NCI-H524 (cell line): ENCODE data around the gene RCN2.
A peak's percentile ranks its signal among the peaks of the same experiment; 100 is the strongest.

Source experiments
- DNase-seq, 2 experiments: peaks; one replicate each; lab custom pipeline; 2025; lab: John Stamatoyannopoulos, UW

The RCN2 gene

DNA sequence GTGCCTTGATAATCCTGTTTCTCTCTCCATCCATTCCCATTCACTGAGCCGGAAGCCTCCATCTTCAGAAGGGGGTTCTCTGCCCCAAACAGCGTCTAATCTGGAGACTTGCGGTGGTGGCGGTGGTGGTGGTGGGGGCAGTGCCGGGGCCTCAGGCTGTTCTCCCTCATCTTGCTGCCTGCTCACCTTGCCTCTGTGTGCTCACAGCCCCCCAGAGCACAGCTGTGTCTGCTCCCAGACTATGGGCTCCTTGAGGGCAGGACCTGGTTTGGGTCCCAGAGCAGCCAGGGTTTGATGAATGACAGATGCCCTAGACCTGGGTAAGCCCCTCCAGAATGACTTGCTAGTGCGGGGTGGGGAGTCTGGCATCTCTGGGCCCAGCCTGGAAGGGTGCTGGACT lies 62.9 kb downstream of the RCN2 start:
- no peak for DNase-seq

DNA sequence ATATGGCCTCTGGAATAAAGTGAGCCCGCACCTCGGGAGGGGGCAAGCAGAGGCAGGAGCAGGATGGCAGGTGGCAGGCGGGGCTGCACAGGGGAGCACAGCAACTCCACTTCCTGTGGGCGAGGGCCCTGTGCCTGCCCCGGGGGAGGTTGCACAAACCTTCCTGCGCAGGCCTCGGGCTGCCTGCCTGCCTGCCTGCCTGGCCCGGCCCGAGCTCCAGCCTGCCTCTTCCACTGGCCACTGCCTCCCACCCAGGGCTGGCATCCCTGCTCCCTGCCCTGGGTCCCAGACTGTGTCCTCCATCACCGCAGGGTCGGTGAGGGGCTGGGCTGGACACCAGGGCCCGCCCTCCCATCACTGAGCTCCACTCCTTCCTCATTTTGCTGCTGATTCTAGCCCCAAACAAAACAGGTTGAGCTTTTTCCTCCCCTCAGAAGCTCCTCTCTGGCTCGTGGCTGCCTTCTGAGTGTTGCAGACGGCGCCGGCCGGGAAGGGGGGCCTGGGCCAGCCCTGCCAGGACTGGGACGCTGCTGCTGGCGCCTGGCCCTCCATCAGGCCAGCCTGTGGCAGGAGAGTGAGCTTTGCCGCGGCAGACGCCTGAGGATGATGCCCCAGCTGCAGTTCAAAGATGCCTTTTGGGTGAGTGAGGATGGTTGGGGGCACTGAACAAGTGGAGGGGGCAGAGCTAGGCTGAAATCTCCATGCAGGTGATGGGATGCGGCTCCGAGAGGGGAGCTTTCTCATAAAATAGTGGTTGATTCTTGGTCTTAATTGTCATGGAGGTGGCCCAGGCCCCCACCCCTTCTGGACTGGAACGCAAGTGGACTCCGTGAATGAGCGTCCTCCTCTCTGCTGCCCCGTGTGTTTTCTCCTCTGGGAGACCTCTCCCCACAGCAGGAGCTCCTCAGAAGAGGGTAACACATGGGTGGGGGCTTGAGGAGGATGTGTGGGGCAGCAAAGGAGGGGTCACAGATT lies 63.7 kb downstream of the RCN2 start, which contains the start of gene PSTPIP1:
Gene PSTPIP1 (plus strand): TSS at position 156 of the 975 bp plus-strand sequence. CDS start 448 bp downstream, at position 604.
- DNase-seq: peak in 1 of 2 experiments; percentile 32

DNA sequence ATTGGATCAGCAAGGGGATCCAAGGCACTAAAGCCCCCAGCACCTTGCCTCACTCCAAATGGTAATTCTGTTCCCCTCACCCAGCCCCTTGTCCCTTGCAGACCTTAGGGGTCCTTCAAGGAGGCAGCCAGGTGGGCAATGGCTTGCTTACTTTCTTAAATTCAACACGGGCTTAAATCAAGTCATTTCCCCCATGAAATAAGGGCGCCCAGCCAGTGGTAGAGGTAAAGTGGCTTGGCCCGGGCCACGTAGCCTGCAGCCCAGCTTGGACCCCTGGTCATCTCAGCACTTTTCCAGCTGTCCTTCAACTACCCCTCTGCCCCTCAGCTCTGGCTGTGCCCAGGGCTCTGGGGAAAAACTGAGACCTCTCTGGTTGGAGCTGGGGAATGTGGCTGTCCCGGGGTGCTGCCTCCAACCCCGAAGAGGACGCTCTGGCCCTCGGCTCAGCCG lies 64.6 kb downstream of the RCN2 start:
- DNase-seq: no peak

DNA sequence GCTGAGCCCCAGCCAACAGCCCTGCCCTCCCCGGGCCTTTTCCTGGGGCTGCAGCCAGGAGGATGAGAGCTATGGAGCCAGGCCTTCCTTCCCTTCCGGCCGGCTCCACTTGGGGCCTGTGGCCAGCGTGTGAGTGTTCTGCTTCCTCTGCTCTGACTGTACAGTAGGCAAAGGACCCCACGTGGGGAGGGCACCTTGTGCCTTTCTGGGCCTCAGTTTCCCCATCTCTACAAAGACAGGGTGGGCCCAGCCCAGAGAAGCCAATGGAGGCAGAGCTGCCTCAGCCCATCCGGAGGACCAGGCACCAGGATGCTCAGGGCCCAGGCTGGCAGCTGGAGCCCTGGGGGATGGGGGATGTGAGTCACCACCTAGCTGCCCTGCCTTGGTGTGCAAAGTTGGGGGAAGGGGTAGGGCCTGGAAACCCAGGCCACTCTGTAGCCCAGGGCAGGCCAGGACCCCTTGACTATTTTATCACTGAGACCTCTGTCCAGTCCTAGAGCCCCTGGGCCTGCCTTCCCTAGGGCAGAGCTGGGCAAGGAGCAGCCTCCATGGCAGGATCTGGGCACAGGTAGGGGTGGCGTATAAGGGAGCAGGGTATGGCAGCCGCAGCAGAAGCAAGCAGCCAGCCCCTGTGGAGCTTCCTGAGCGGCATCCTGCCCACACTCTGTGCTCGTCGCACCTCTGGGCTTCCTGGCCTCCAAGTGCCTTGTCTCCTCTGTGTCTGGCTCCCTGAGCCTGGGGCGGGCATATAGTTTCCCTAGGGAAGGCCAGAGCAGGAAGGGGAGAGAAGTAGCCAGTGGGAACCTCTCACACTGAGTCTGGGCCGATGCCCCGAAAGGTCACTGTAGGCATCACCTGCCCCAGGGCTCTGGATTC lies 65.2 kb downstream of the RCN2 start:
- DNase-seq: no peak

DNA sequence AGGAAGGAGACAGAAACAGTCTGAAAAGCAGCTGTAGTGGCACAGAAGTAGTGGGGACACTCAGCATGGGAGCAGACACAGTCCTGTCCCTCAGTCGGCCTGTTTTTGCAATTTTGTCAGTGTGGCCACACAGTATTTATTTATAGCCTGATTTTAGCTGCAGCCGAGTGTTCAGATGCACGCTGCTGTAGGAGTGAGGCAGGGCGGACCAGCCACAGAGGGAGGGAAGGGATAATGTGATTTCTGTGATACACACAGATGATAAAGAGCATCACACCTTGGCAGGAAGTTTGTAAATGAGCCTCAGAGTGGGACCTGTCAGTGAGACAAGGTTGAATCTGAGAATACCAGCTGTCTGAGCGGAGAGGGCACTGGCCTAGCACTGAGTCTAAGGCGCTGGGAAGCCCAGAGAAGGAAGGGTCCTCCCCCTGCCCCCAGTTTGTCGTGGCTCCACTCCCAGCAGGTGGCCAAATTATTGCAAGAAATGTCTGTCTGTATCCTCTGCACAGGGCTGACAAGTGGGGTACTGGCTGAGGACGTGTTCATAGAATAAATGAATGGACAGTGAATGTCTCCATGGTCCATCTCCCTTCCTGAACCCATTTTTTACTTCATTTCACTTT lies 67.2 kb downstream of the RCN2 start:
- no peak for DNase-seq

DNA sequence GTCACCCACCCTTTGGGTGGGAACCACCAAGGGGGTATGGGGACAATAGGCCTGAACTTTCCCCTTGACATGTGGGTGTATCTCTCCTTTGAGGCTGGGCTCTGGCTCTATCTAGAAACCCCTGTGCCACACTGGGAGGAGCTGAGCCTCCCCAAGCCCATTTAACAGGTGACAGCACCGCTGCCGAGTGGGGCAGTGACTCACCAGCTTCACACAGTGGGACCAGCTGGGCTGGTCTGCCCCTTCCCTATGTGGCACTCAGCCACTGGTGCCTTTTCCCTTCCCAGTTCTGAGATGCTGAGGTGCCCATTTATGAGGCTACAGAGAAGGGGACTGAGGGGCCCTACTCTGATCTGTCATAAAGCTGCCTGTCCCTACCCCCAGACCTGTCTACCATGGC lies 68.4 kb downstream of the RCN2 start:
- DNase-seq: no peak

DNA sequence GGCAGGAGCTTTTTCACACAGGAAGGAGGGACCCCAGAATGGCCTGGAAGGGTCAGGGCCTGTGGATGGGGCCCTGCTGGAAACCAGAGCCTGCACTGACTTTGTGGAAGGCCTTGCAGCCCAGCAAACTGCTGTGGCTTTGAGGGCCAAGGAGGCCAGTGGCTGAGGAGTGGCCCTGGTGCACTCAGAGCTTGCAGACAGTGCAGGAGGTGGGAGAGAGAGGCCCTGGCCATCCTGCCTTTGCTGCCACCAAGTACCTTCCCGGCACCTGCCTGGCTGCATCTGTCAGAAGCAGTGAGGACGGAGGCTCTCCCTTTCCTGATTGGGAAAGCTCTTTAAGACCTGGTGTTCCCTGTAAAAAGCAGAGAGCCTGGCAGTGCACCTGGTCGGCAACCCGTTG lies 69.8 kb downstream of the RCN2 start:
- DNase-seq: no peak

DNA sequence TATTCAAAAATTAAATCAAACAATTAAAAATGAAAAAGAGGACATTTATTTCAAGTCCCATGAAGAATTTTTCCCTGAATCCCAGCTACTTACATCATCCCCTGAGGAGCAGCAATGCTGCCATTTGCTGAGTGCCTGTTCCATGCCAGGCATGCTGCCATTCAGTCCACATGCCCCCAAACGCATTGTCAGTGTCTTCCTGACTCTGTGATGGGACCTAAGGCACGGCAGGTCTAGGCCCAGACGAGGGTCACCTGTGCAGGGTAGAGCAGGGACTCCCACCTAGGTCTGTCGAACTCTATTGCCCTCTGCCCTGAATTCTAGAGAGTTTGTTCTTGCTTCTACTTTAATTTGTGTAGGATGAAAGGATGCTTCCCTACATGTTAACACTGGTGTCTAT lies 70.4 kb downstream of the RCN2 start:
- no peak for DNase-seq

DNA sequence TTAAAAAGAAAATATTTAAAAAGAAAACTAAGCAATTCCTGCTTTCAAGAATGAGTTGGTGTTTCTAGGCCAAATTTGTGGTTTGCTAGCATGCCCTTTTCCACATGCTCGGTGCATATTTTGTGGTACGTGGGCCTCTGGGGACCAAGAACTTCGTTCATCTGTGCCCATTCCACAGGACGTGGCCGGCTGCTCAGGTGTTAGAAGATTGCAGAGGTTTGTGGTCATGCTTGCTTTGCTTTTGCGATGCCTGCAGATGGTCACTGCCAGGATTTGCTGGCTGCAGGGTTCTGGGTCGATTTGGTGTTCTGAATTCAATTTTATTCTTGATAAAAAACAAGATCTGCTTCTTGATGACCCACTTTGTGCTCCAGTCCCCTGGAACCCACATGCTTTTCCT lies 70.9 kb downstream of the RCN2 start:
- DNase-seq: no peak

DNA sequence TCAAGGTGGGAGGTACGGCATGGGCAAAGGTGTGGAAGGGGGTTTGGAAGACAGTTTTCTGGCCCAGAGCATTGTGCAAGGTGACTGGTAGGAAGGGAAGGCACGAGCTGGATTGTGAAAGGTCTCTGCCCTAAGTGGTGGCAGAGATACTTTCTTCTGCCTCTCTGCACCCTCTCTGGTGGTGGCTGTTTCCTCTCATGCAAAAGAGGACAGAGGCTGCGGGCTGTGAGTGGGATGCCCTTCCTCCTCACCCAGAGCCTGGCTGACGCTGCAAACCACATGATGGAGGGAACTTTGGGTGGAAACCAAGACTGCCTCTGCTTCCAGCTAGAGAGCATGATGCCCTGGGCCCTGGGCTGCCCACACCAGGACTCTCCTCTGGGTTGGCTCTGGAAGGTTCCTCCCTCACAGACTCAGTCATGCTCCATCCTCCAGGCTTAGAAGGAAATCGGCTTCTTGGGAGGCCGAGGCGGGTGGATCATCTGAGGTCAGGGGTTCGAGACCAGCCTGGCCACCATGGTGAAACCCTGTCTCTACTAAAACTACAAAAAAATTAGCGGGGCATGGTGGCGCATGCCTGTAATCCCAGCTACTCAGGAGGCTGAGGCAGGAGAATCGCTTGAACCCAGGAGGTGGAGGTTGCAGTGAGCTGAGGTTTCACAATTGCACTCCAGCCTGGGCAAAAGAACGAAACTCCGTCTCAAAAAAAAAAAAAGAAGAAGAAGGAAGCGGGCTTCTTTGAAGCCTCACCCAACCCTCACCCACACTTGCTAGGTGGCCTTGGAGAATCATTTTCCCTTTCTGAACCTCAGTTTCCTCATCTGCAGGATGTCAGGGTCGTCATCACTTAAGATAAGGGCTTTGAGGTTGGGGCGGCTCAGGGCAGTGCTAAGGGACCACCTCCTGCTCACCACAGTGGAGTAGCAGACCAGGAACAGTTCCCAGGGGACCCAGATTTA lies 71.7 kb downstream of the RCN2 start:
- no peak for DNase-seq
